HUES48 (cell line): ENCODE measurements around the gene MEGF11.

Source experiments
- H3K27ac ChIP-seq: one replicate; pipeline ENCODE4 v1.7.0; 2013; ENCODE audit warnings: low read depth, low read length, inconsistent platforms
- H3K27me3 ChIP-seq: 2 replicates; pipeline ENCODE4 v1.6.1; 2013; ENCODE audit warnings: mild to moderate bottlenecking, low read length; ENCODE audit not compliant: control insufficient read depth, insufficient read depth
- H3K36me3 ChIP-seq: 2 replicates; pipeline ENCODE4 v1.6.1; 2013; ENCODE audit warnings: low read length; ENCODE audit not compliant: control insufficient read depth, insufficient read depth
- H3K4me1 ChIP-seq: 2 replicates; pipeline ENCODE4 v1.6.1; 2013; ENCODE audit warnings: mild to moderate bottlenecking, low read length; ENCODE audit not compliant: control insufficient read depth, insufficient read depth
- H3K4me3 ChIP-seq: 2 replicates; pipeline ENCODE4 v1.5.1; 2013; ENCODE audit warnings: mild to moderate bottlenecking, low read depth, low read length
- H3K9ac ChIP-seq: 2 replicates; pipeline ENCODE4 v1.6.1; 2013; ENCODE audit warnings: mild to moderate bottlenecking, low read depth, low read length, moderate library complexity
- H3K9me3 ChIP-seq: 2 replicates; pipeline ENCODE4 v1.6.1; 2013; ENCODE audit warnings: low read length; ENCODE audit not compliant: control insufficient read depth, insufficient read depth

Gene MEGF11

DNA sequence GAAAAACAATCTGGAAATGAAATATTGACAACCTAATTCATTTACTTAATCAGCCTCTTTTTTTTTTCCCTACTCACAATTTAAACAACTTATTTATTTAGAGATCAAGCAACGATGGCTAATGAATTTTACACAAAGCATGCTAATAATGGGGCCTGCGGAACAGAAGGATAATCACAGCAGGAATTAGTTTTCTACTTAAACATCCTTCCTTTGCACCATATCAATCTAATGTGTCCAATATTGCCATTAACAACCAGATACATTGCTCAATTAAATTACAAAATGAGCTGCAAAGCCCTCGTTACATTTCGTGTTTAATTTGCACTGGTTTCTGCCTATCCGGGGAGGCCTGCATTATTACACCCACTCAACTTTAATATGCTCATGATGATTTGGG, 285.0 kb downstream of the MEGF11 start:
- no peak overlapping the region for H3K4me3 ChIP-seq
- no peaks in the 10 kb centered on the region for H3K27me3 ChIP-seq
- H3K9ac ChIP-seq, result no peak overlapping the region
- no peaks in the 10 kb centered on the region for H3K36me3 ChIP-seq
- H3K9me3 ChIP-seq, result no peaks in the 10 kb centered on the region
- H3K27ac ChIP-seq, result no peak overlapping the region
- peaks cover 4% of the 10 kb centered on the region; the same call in 1 of the 2 replicates for H3K4me1 ChIP-seq

DNA sequence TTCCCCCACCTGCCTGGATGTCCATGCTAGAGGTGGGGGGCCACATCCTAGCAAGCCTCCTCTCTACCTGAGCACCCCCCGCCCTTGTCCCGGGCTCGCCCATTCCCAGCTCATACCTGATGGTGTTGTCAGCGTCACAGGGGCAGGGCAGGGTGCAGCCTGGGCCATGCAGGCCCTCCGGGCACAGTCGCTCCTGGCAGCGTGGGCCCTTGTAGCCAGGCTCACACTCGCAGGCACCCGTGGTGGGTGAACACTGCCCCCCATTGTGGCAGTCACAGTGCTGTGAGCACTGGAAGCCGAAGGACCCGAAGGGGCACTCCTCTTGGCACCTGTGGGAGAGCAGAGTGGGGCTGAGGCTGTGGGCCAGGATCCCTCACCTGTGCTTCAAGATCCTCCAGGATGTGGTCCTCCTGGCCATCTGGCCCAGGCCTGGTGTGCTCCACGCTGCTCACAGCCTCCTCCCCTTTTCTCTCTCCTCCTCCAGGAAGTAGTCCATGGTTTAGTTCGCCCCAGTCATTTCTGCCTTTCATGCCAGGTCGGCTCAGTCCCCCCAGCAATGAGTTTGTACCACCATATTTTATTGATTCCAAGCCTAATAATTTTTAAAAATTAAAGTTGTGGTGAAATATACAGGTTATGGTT, 288.6 kb downstream of the MEGF11 start:
- H3K36me3 ChIP-seq, result no peaks in the 10 kb centered on the region
- no peak overlapping the region for H3K9ac ChIP-seq
- H3K27ac ChIP-seq, result no peak overlapping the region
- no peaks in the 10 kb centered on the region for H3K9me3 ChIP-seq
- H3K27me3 ChIP-seq, result no peaks in the 10 kb centered on the region
- H3K4me1 ChIP-seq, result no peaks in the 10 kb centered on the region
- no peak overlapping the region for H3K4me3 ChIP-seq

DNA sequence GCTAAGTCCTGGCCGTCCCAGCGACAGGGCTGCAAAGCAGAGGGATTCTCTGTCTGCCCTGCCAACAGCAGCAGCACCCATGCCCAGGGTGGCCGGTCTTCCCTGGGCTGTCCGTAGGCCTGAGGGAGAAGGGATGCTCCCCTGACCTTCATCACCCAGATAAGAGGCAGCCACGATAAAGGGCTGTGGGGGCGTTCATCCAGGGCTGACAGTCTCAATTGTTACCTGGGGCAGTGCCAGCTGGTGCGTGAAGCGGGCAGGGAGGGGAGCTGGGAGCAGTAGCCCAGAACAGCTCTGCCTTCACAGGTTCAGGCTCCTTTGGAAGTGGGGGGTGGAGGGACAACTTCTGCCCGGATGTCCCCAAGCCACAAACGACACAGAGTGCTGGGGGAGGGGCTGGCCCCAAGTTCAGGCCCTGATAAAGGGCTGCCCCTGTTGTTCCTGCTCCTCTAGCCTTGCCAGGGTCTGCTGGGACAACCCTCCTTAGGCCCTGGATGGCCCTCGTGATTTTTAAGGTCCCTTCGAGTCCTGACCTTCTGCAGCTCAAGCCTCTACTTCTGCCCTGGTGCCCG, 289.6 kb downstream of the MEGF11 start:
- Histone ChIP-seq H3K4me3 (no peak overlapping the region), H3K9ac (no peak overlapping the region), H3K9me3 (no peaks in the 10 kb centered on the region), H3K27ac (no peak overlapping the region), H3K27me3 (no peaks in the 10 kb centered on the region), H3K4me1 (no peaks in the 10 kb centered on the region), H3K36me3 (no peaks in the 10 kb centered on the region)

DNA sequence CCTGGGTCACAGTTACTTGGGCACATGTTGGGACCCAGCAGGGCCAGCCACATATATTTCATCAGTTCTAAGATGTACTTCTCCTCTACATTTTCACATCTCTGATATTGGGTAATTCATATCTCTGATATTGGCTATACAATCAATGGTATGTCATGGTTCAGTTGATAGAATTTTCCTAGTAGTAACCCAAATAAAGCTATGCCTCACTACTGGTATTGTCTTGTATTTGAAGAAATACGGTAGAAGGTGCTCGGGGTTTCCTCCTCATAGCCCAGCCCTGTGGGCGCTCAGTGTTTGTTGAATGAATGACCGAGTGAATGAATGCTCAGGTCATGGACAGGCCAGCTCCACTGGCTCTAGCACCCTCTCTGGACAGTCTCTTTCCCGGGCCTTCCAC, 290.2 kb downstream of the MEGF11 start:
- no peak overlapping the region for H3K27ac ChIP-seq
- H3K36me3 ChIP-seq, result no peaks in the 10 kb centered on the region
- H3K9ac ChIP-seq, result no peak overlapping the region
- H3K4me3 ChIP-seq, result no peak overlapping the region
- H3K4me1 ChIP-seq, result no peaks in the 10 kb centered on the region
- no peaks in the 10 kb centered on the region for H3K9me3 ChIP-seq
- no peaks in the 10 kb centered on the region for H3K27me3 ChIP-seq

DNA sequence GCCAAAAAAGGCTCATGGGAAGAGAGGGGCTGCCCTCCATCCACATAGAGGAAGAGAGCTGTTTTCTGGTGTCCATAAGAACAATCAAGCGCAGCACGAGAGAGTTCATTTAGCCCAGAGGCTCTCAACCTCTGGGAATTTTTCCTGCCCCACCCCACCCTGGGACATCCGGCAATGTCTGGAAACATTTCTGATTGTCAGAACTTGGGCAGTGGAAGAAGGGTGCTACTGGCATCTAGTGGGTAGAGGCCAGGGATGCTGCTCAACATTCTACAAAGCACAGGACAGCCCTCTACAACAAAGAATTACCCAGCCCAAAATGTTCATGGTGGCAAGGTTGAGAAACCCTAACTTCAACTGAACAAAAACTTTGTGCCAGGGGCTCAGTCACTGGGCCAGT, 291.4 kb downstream of the MEGF11 start:
- no peaks in the 10 kb centered on the region for H3K9me3 ChIP-seq
- H3K9ac ChIP-seq, result no peak overlapping the region
- H3K36me3 ChIP-seq, result no peaks in the 10 kb centered on the region
- H3K4me1 ChIP-seq, result no peaks in the 10 kb centered on the region
- H3K27ac ChIP-seq, result no peak overlapping the region
- H3K4me3 ChIP-seq, result no peak overlapping the region
- no peaks in the 10 kb centered on the region for H3K27me3 ChIP-seq

DNA sequence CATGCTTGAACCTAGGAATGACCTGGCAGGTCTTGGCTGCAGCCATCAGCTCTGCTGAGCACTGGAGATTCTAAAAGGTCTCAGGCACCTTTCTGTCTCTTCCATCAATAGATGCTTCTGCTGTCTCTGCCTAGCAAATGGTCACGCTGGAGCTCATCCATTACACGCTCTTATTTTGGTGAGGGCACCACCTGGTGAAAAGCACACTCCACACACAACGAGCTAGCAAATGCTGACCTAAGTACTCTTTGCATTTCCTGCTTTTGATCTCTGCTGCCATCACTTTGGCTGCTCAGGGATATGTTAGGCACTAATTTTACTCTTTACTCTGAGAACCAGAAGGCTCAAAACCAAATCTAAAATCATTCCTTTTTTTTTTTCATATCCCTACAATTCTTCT, 293.0 kb downstream of the MEGF11 start:
- Histone ChIP-seq H3K4me3 (no peak overlapping the region), H3K27me3 (no peaks in the 10 kb centered on the region), H3K9ac (no peak overlapping the region), H3K27ac (no peak overlapping the region), H3K4me1 (no peaks in the 10 kb centered on the region), H3K36me3 (no peaks in the 10 kb centered on the region), H3K9me3 (no peaks in the 10 kb centered on the region)

DNA sequence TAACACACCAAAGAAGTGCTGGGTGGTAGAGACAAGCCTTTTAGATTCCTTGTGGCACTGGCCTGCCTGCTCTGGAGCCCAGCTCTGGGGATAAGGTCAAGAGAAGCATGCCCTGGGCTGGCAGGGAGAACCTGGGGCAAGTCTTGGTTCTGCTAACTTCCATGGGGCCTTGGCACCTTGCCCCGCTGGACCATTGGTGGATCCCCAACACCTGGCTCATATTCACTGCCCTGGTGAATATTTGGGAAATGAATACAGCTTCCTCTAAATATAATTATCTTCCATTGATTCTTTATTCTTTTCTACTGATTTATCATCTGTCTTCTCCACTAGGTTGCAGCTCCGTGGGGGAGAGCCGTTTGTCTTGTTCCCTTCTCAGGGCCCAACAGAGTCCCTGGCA, 294.7 kb downstream of the MEGF11 start:
- Histone ChIP-seq H3K9ac (no peak overlapping the region), H3K27me3 (no peaks in the 10 kb centered on the region), H3K36me3 (no peaks in the 10 kb centered on the region), H3K4me3 (no peak overlapping the region), H3K4me1 (peaks cover 12% of the 10 kb centered on the region), H3K9me3 (no peaks in the 10 kb centered on the region), H3K27ac (no peak overlapping the region)

DNA sequence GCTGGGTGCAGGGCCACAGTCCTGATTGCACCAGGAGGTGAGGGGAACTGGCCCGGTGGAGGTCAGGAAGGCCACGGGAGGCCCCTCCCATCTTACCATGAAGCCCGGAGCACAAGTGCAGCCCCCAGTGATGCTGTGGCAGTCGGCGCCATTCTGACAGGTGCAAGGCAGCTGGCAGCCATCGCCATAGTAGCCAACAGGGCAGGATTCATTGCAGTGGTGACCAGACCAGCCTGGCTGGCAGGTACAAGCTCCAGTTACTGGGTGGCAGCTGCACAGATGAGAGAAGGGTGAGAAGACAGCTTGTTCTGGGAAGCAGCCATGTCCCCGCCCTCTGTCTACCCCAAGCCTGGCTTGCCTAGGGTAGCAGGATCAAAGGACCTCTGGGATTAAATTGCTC, 296.1 kb downstream of the MEGF11 start:
- peaks cover 22% of the 10 kb centered on the region for H3K4me1 ChIP-seq
- no peak overlapping the region for H3K4me3 ChIP-seq
- H3K36me3 ChIP-seq, result no peaks in the 10 kb centered on the region
- H3K27ac ChIP-seq, result no peak overlapping the region
- no peaks in the 10 kb centered on the region for H3K27me3 ChIP-seq
- no peak overlapping the region for H3K9ac ChIP-seq
- H3K9me3 ChIP-seq, result no peaks in the 10 kb centered on the region

DNA sequence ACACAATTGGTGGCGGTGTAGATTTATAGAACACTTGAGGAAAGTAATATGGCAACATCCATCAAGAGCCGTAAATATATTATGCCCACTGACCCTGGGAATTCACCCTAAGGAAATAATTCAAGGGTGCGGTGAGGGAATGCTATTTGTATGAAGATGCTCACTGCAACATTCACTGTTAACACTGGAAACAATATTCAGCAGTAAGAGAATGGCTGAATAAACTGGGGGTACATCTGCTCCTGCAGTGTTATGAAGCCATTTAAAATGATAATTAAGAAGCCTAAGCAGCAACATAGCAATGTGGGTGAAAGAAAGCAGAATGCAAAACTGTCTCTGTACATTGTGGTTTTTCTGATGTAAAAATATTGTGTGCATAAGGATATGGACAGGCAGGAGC, 296.7 kb downstream of the MEGF11 start:
- no peaks in the 10 kb centered on the region for H3K27me3 ChIP-seq

DNA sequence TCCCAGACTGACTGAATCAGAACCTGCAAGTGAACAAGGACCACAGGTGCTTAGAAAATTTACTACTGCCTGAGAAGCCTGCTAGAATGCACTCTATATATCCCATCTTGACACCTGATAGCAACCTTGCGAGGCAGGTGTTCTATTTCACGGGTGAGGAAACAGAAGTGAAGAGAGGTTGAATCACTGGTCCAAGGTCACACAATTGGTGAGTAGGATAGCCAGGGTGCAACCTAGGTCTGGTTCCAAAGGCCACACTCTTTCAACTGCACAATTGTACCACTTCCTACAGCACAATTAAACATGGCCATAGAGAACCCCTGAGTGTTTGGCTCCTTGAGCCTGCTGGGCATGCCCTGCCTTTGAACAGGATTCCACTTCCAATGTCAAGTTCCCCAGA, 297.2 kb downstream of the MEGF11 start:
- Histone ChIP-seq H3K27me3 (no peaks in the 10 kb centered on the region), H3K4me1 (peaks cover 22% of the 10 kb centered on the region), H3K9me3 (no peaks in the 10 kb centered on the region), H3K36me3 (no peaks in the 10 kb centered on the region), H3K4me3 (no peak overlapping the region), H3K27ac (no peak overlapping the region), H3K9ac (no peak overlapping the region)

More for the DNA sequence above, 296.7 kb downstream of the MEGF11 start:
- no peaks in the 10 kb centered on the region for H3K36me3 ChIP-seq
- H3K4me3 ChIP-seq, result no peak overlapping the region
- H3K4me1 ChIP-seq, result peaks cover 22% of the 10 kb centered on the region
- H3K9me3 ChIP-seq, result no peaks in the 10 kb centered on the region
- H3K9ac ChIP-seq, result no peak overlapping the region
- H3K27ac ChIP-seq, result no peak overlapping the region

DNA sequence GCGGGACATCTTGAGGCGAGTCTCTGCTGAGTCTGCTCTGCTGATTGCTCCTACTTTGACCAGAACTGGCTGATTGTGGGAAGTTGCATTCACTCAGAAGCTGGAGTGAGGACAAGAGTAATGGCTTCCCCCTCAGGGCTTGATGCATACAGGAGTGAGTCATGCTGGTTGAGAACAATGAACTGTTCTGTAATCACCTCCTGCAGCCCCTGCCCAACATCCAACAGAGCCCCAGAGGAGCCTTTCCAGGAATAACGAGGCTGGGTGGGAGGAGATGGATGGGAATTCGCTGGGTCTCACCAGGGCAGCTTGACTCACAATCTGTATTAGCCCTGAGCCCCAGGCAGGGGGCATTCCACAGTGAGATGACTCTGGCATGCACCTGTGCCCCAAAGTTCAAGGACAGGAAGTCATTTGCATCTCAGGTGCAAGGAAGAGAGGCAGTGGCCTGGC, 299.2 kb downstream of the MEGF11 start:
- H3K9me3 ChIP-seq, result no peaks in the 10 kb centered on the region
- H3K27me3 ChIP-seq, result no peaks in the 10 kb centered on the region
- H3K36me3 ChIP-seq, result no peaks in the 10 kb centered on the region
- H3K27ac ChIP-seq, result peak overlapping the region; percentile 91
- no peak overlapping the region for H3K4me3 ChIP-seq
- H3K9ac ChIP-seq, result no peak overlapping the region
- H3K4me1 ChIP-seq, result peaks cover 22% of the 10 kb centered on the region
